ENCODE data around the gene ADAD2.
"Not testable (repeated sequence)": the region's sequence is repeated elsewhere in the genome, so short reads cannot be mapped to it uniquely, and the experiment has no call there.

The ADAD2 gene

GRCh38 chr16:84214451-84215066 is 23.6 kb downstream of the ADAD2 start:
- Mint-ChIP-seq H3K27ac (no peak overlapping the region), H3K4me1 (no peaks in the 10 kb centered on the region), H3K36me3 (no peaks in the 10 kb centered on the region), H3K4me3 (no peak overlapping the region), H3K27me3 (peaks cover 7% of the 10 kb centered on the region), H3K9me3 (no peaks in the 10 kb centered on the region)
- no peak for ATAC-seq (ENCODE audit: low read depth)
- no peak for DNase-seq (ENCODE audit: low spot score in 2 of 2)

- Mint-ChIP-seq H3K4me3 (no peak overlapping the region), H3K27me3 (peaks cover 9% of the 10 kb centered on the region), H3K36me3 (no peaks in the 10 kb centered on the region), H3K27ac (no peak overlapping the region), H3K4me1 (no peaks in the 10 kb centered on the region), H3K9me3 (no peaks in the 10 kb centered on the region)
- DNase-seq (ENCODE audit: low spot score in 2 of 2) (no peak), ATAC-seq (ENCODE audit: low read depth) (no peak)
Observed at GRCh38 chr16:84215531-84215930, 24.6 kb downstream of the ADAD2 start.

GRCh38 chr16:84216144-84216543 is 25.2 kb downstream of the ADAD2 start:
- not testable (repeated sequence) for H3K36me3 Mint-ChIP-seq; ATAC-seq (ENCODE audit: low read depth); H3K9me3 Mint-ChIP-seq; DNase-seq (ENCODE audit: low spot score in 2 of 2); H3K4me3 Mint-ChIP-seq; H3K27ac Mint-ChIP-seq; H3K4me1 Mint-ChIP-seq
- peaks cover 13% of the 10 kb centered on the region for H3K27me3 Mint-ChIP-seq

- Mint-ChIP-seq H3K9me3 (no peaks in the 10 kb centered on the region), H3K4me1 (no peaks in the 10 kb centered on the region), H3K27ac (no peak overlapping the region), H3K4me3 (no peak overlapping the region), H3K27me3 (peaks cover 13% of the 10 kb centered on the region), H3K36me3 (no peaks in the 10 kb centered on the region)
- DNase-seq (ENCODE audit: low spot score in 2 of 2): no peak
- ATAC-seq (ENCODE audit: low read depth): no peak
Observed at GRCh38 chr16:84218176-84218823, 27.3 kb downstream of the ADAD2 start.

GRCh38 chr16:84218956-84219355 is 28.0 kb downstream of the ADAD2 start:
- peaks cover 12% of the 10 kb centered on the region for H3K27me3 Mint-ChIP-seq
- no peaks in the 10 kb centered on the region for H3K36me3 Mint-ChIP-seq
- no peaks in the 10 kb centered on the region for H3K4me1 Mint-ChIP-seq
- ATAC-seq (ENCODE audit: low read depth) (no peak), DNase-seq (ENCODE audit: low spot score in 2 of 2) (no peak)
- no peak overlapping the region for H3K27ac Mint-ChIP-seq
- H3K9me3 Mint-ChIP-seq: no peaks in the 10 kb centered on the region
- no peak overlapping the region for H3K4me3 Mint-ChIP-seq

- Mint-ChIP-seq H3K4me1 (no peaks in the 10 kb centered on the region), H3K27ac (no peak overlapping the region), H3K27me3 (peaks cover 11% of the 10 kb centered on the region), H3K9me3 (no peaks in the 10 kb centered on the region), H3K4me3 (no peak overlapping the region), H3K36me3 (no peaks in the 10 kb centered on the region)
- no peak for DNase-seq (ENCODE audit: low spot score in 2 of 2)
- no peak for ATAC-seq (ENCODE audit: low read depth)
Observed at GRCh38 chr16:84220851-84221250, 29.9 kb downstream of the ADAD2 start.

- no peaks in the 10 kb centered on the region for H3K36me3 Mint-ChIP-seq
- ATAC-seq (ENCODE audit: low read depth) (no peak), DNase-seq (ENCODE audit: low spot score in 2 of 2) (no peak)
- H3K9me3 Mint-ChIP-seq: no peaks in the 10 kb centered on the region
- no peak overlapping the region for H3K4me3 Mint-ChIP-seq
- no peak overlapping the region for H3K27ac Mint-ChIP-seq
- H3K27me3 Mint-ChIP-seq: peaks cover 22% of the 10 kb centered on the region
- H3K4me1 Mint-ChIP-seq: no peaks in the 10 kb centered on the region
Observed at GRCh38 chr16:84223456-84223855, 32.5 kb downstream of the ADAD2 start.

GRCh38 chr16:84224554-84224953 is 33.6 kb downstream of the ADAD2 start:
- Mint-ChIP-seq H3K27me3 (peaks cover 22% of the 10 kb centered on the region), H3K4me3 (no peak overlapping the region), H3K27ac (no peak overlapping the region), H3K36me3 (no peaks in the 10 kb centered on the region), H3K9me3 (no peaks in the 10 kb centered on the region), H3K4me1 (no peaks in the 10 kb centered on the region)
- no peak for ATAC-seq (ENCODE audit: low read depth)
- no peak for DNase-seq (ENCODE audit: low spot score in 2 of 2)

- DNase-seq (ENCODE audit: low spot score in 2 of 2): no peak
- Mint-ChIP-seq H3K9me3 (no peaks in the 10 kb centered on the region), H3K27me3 (peaks cover 20% of the 10 kb centered on the region), H3K4me3 (no peak overlapping the region), H3K27ac (no peak overlapping the region), H3K36me3 (no peaks in the 10 kb centered on the region), H3K4me1 (no peaks in the 10 kb centered on the region)
- ATAC-seq (ENCODE audit: low read depth): no peak
Observed at GRCh38 chr16:84225126-84225525, 34.2 kb downstream of the ADAD2 start.

- Mint-ChIP-seq H3K9me3 (no peaks in the 10 kb centered on the region), H3K27ac (no peak overlapping the region), H3K4me3 (no peak overlapping the region), H3K27me3 (peaks cover 20% of the 10 kb centered on the region), H3K4me1 (no peaks in the 10 kb centered on the region), H3K36me3 (no peaks in the 10 kb centered on the region)
- ATAC-seq (ENCODE audit: low read depth) (no peak), DNase-seq (ENCODE audit: low spot score in 2 of 2) (no peak)
Observed at GRCh38 chr16:84225571-84225970, 34.6 kb downstream of the ADAD2 start.

- DNase-seq (ENCODE audit: low spot score in 2 of 2): no peak
- no peak for ATAC-seq (ENCODE audit: low read depth)
- Mint-ChIP-seq H3K27me3 (peaks cover 17% of the 10 kb centered on the region), H3K9me3 (no peaks in the 10 kb centered on the region), H3K4me1 (no peaks in the 10 kb centered on the region), H3K27ac (no peak overlapping the region), H3K4me3 (no peak overlapping the region), H3K36me3 (no peaks in the 10 kb centered on the region)
Observed at GRCh38 chr16:84226026-84226425, 35.1 kb downstream of the ADAD2 start.

GRCh38 chr16:84227548-84227947 is 36.6 kb downstream of the ADAD2 start:
- Mint-ChIP-seq H3K4me1 (no peaks in the 10 kb centered on the region), H3K27me3 (peaks cover 21% of the 10 kb centered on the region), H3K36me3 (no peaks in the 10 kb centered on the region), H3K4me3 (no peak overlapping the region), H3K27ac (no peak overlapping the region), H3K9me3 (no peaks in the 10 kb centered on the region)
- ATAC-seq (ENCODE audit: low read depth) (no peak), DNase-seq (ENCODE audit: low spot score in 2 of 2) (no peak)

- ATAC-seq (ENCODE audit: low read depth) (no peak), DNase-seq (ENCODE audit: low spot score in 2 of 2) (no peak)
- H3K4me3 Mint-ChIP-seq: no peak overlapping the region
- H3K4me1 Mint-ChIP-seq: no peaks in the 10 kb centered on the region
- no peaks in the 10 kb centered on the region for H3K9me3 Mint-ChIP-seq
- H3K27me3 Mint-ChIP-seq: peaks cover 21% of the 10 kb centered on the region
- no peaks in the 10 kb centered on the region for H3K36me3 Mint-ChIP-seq
- no peak overlapping the region for H3K27ac Mint-ChIP-seq
Observed at GRCh38 chr16:84228256-84228838, 37.4 kb downstream of the ADAD2 start.

- ATAC-seq (ENCODE audit: low read depth): no peak
- no peak overlapping the region for H3K27ac Mint-ChIP-seq
- no peaks in the 10 kb centered on the region for H3K9me3 Mint-ChIP-seq
- H3K27me3 Mint-ChIP-seq: peaks cover 24% of the 10 kb centered on the region
- DNase-seq (ENCODE audit: low spot score in 2 of 2): no peak
- no peaks in the 10 kb centered on the region for H3K4me1 Mint-ChIP-seq
- no peaks in the 10 kb centered on the region for H3K36me3 Mint-ChIP-seq
- H3K4me3 Mint-ChIP-seq: no peak overlapping the region
Observed at GRCh38 chr16:84229471-84229870, 38.5 kb downstream of the ADAD2 start.

- no peak overlapping the region for H3K27ac Mint-ChIP-seq
- H3K27me3 Mint-ChIP-seq: peaks cover 14% of the 10 kb centered on the region
Observed at GRCh38 chr16:84232060-84232459, 41.1 kb downstream of the ADAD2 start.

More at GRCh38 chr16:84232060-84232459, 41.1 kb downstream of the ADAD2 start:
- Mint-ChIP-seq H3K9me3 (no peaks in the 10 kb centered on the region), H3K36me3 (no peaks in the 10 kb centered on the region), H3K4me1 (no peaks in the 10 kb centered on the region), H3K4me3 (no peak overlapping the region)
- DNase-seq (ENCODE audit: low spot score in 2 of 2) (no peak), ATAC-seq (ENCODE audit: low read depth) (no peak)
